TTC549 (cell line): ENCODE measurements around the gene PRRT1.
"Not testable (repeated sequence)": the region's sequence is repeated elsewhere in the genome, so short reads cannot be mapped to it uniquely, and the experiment has no call there.

Experiments
- FAIRE-seq: peaks from 2 replicates; lab custom pipeline; 2012; peaks lifted over from hg19 to GRCh38; lab: Jason Lieb, UNC

Gene PRRT1

DNA sequence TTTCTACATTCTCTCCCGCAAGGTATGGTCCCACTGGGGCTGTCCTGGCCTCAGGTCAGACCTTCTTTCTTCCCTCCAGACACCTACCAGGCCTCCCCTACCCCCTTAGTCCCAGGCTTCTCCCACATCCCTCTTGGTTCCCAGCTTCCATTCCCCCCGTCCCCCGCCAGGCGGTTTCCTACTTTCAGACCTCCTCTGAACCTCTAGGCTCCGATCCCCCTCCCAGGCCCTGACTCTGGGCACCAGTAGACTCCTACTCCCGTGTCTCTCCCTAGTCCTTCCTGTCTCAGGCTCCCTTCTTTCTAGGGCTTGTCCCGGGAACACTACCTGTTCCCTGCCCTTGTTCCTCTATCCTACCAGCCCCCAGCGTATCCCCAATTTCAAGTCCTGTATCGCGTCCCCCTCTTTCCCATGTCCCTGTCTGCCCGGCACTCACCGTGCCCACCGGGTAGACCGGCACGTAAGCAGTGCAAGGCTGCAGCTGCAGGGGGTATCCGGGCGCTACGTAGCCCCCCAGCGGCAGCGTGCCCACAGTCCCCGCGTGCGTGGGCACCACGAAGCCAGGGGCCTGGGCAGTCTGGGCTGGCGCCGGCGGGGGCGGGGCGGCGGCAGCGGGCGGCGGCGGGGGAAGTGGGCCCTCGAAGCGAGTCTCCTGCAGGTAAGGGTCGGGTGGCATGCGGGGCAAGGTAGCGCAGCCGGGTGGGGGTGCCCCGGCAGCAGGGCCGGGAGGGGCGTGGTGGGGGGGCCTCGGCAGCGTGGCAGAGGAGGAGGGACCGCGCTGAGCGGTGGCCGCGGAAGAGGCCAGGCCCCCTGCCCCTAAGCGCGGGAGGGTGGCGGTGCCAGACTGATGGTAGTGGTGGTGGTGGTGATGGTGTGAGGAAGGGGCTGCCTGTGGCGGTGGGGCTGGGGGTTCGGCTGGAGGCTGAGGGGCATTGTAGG is 1.5 kb downstream of the PRRT1 start:
- FAIRE-seq, result no peak

DNA sequence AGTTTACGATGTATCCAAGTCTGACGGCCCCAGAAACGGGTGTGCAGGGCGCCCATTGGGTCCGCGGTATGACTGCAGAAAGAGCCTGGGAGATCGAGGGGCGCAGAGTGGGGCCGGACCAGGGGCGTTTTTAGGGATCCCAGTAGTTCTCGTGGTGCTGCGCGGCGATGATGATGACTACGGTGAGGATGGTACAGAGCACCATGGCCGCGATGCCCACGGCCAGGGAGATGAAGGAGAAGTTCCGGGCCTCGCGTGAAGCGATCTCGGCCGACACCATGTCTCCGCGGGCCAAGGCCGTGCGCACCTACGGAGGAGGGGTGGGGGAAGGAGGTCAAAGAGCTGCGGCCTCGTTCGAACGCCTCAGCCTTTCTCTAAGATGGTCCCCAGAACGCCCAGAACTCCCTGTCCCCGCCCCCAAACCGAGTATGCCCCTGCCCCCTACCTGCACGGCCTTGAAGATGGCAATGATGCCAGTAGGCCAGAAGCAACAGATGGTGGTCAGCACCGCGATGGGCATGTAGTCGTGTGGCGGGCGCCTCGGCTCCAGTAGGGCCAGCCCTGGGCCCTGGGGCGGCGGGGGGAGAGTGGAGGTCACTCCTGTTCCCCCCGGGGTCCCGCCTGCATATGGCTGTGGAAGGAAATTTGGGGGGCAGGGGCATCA is 2.5 kb downstream of the PRRT1 start:
- no peak for FAIRE-seq

DNA sequence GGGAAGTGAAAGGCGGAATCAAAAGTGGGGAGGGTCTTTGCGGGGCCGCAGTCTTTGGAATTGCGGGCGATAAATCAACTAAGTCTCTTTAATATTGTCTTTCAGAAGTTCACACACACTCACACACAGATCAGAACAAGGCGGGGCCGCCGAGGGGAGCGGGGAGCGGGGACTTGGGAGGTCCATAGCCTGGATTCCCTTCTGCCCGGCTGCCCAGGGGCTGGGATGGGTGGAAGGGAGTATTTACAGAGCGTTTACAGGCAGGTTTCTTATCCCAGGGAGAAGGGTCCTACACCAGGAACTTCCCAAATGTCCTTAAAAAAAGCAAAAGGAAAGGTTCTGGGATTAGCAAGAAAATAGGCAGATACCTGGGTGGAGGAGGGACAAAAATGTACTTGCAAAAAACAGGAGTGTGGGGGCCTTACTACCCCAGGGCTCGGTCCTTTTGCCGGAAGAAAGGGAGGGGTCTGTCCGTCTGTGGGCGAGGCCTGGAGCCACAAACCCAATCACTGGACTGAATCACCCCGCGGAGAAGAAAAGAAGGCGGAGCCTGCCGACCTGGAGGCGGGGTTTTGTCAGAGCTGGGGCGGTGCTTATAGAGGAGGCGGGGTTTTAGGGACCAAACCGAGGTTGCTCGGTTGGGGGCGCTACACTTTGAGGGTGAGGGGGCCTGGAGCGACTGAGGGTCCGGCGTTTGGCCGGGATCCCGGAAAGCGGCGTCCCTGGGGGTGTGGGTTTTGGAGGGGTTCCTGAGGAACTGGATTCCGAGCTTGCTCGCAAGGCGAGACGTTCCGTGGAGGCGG is 3.2 kb downstream of the PRRT1 start:
- no peak for FAIRE-seq

GRCh38 chr6:32147401-32148132 is 4.2 kb downstream of the PRRT1 start:
- FAIRE-seq, result no peak

DNA sequence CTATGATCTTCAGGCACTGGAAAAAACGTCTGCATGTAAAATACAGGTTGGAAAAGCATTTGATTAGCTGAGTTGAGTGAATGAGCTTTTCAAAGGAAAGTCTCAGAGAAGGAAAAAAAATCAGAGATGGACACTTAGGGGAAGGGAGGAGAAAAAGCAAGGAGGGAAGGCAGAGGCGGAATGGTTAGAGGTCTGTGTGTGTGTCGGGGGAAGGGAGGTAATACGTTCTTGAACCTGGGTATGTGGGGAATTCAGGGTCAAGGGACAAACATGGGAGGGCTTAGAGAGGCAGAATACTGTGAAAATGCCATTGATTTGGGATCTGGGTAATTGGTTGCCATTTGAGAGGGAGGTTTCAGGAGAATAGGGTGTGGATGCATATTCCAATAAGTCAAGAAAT is 5.1 kb downstream of the PRRT1 start:
- no peak for FAIRE-seq

DNA sequence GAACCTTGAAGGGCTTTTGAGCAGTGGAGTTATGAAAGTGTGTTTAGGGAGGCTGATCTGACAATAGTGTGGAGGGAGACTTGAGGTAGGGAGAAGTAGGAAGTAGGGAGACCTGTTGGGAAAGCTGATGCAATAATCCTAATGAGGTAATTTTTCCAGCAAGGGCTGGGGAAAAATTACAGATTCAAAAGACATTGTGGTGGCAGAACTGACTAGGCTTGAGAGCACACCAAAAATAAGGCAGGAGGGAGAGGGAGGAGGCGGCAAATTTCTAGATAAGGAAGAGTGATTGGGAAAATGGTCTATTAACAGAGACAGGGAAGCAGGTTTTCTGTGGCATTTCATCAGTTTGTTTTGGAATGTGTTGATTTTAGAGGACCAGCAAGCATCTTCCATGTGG is 5.5 kb downstream of the PRRT1 start:
- no peak for FAIRE-seq

DNA sequence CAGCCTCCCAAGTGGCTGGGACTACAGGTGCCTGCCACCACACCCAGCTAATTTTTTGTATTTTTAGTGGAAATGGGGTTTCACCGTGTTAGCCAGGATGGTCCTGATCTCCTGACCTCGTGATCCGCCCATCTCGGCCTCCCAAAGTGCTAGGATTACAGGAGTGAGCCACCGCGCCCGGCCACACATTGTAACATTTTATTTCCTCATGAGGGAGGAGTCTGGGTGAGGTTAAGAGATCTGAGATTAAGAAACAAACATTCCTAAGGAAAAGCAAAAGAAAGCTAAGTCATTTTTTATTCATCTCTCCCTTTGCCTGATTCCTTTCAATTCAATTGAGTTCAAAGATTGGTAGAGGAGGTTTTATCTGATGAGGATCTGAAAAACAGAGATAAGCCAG is 7.5 kb downstream of the PRRT1 start:
- FAIRE-seq, result not testable (repeated sequence)

- no peak for FAIRE-seq
These were observed 11.2 kb downstream of the PRRT1 start for GRCh38 chr6:32140420-32141046.

GRCh38 chr6:32139590-32139989 is 12.1 kb downstream of the PRRT1 start:
- FAIRE-seq, result no peak

DNA sequence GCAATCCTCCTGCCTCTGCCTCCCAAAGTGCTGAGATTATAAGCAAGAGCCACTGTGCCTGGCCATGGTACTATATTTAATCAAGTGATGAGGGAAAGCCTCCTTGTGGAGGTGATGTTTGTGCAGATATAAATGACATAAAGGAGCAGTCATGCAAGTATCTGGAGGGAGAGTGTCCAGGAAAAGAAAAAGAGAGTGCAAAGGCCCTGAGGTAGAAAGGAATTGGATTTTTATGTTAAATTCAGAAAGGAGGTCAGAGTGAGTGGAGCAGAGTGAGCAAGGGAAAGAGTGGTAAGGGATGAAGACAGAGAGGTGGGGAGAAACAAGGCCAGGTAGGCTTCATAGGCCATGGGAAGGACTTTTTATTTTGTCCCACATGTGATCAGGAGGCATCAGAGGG is 14.3 kb downstream of the PRRT1 start:
- FAIRE-seq, result no peak

- FAIRE-seq, result no peak
These were observed 18.0 kb downstream of the PRRT1 start for GRCh38 chr6:32133786-32134185.

DNA sequence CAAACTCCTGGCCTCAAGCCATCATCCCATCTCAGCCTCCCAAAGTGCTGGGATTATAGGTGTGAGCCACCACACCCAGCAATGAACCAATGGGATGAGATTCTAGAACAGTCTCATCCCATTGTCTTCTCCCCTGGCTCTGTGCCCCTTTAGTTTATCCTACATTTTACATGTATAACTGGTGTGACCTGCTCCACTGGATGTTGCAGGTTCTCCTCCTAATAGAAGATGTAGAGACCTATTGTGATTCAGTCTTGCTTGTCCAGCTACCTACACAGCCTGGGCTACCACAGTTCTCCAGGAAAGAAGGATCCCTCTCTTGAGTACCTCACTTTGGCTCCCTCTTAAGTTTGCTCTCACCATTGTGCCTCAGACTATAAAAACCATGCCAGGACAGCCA is 19.6 kb downstream of the PRRT1 start:
- no peak for FAIRE-seq

DNA sequence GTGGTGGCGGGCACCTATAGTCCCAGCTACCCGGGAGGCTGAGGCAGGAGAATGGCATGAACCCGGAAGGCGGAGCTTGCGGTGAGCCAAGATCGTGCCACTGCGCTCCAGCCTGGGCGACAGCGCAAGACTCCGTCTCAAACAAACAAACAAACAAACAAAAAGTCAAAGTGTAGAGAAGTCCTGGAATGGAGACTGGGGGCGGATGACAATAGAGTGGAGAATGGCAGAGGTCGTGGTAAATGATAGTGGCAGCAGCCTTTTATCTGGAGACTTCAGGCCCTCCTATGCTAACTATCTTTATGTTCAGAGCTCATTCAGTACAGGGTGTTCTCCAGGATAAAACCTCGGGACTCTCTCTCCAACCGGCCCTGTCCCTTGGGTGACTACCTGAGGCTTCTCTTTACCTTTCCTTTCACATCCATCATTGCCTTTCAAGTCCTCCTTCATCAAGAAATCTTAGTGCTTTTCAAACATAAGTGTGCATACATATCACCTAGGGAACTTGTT is 20.2 kb downstream of the PRRT1 start:
- FAIRE-seq, result no peak

DNA sequence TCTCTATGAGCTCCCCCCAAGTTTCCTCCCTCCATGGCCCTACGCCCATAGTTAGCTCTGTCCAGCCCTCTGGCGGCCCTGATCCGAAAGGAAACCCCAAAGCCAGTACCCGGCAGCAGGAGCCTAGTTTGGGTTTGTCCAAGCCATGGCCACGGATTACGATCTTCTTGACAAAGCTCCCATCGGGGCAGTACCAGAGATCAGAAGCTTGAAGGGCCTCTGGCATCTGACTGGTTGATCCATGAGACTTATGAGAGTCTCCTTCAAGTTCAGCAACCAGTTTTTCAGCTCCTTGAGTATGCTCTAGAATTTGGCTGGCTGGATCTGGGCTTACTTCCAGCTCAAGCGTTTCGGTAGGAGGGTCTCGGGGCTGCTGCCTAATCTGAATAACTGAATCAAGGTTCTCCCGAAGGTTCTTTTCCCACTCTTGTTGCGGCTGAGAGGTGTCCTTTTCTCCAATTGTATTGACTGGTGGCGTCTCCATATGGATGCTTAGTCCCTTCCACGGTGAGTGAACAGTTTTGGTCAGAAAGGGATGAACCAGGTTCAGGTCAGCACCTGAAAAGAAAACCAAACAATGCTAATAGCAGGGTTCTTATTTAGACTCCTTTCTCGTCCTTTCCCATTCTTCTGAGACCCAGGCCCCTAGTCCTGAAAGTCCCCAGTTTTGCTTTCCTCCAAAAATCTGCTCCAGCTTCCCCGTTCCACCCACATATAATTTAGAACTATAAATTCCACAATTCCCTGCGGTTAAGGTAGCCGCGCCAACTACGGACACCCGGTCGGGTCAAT is 22.2 kb downstream of the PRRT1 start:
- no peak for FAIRE-seq

DNA sequence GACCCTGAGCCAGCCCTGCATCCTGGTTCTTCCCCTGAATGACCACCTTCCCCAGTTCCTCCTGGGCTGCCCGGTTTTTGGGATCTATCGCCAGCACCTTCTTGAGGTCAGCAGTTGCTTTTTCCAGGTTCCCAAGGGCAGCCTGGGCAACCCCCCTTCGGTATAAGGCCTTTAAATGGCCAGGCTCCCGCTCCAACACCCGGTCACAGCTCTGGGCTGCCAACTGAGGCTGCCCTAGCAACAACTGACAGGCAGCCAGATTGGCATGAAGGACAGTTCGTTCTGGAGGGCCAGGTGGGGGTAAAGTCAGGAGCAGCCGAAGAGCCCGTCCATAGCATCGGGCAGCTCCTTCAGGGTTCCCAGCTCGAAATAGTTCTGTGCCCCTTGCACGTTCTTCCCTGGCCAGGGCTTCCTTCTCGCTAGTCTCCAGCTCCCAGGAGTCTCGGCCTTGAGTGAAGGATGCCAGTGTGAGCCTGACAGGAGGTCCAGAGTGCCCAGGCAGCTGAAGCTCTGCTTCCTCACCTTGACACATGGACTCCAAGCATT is 22.9 kb downstream of the PRRT1 start:
- FAIRE-seq, result no peak

DNA sequence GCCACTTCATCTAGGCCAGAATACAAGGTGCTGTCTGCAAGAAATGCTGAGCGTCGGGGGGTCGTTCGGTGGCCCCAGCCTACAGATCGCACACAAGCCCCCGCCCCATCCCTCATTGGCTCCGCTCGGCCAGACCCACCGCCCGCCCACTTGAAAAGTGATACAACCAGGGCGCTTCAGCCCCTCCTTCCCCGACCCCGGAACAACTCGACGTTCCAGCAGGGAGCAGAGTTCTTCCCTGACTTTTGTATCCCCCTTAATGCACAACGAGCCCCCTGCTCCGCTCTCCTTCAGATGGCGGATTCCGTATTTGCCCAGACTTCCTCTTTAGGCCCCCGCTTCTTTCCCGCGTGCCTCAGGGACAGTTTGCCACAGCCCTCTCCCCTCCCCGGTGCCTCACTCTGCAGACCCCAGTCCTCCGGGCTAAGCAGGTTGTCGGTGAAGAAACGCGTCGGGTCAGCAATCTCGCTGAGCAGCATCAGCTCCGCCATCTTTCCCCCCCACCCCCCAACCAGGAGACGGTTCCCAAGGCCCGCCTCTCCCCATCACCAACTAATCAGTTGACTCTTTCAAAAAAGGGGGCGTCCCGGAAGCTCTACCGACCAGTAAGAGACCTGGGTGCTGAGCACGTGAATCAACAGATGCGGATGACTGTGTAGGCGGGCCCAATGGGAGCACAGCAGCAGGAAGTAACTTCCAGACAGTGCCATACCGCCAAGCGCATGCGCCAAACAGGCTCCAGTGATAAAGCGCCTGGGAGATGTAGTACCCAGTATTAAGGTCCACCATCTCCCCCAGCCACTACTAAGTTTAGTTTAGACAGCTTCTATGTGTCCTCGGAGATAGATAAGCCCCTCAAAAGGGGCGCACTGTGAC is 23.8 kb downstream of the PRRT1 start, which contains the start of gene ATF6B:
Gene ATF6B, minus strand, starts transcription at position 530 of the 876 bp plus-strand sequence. Its CDS starts 39 bp downstream, at position 491.
- FAIRE-seq, result peak; percentile 89

DNA sequence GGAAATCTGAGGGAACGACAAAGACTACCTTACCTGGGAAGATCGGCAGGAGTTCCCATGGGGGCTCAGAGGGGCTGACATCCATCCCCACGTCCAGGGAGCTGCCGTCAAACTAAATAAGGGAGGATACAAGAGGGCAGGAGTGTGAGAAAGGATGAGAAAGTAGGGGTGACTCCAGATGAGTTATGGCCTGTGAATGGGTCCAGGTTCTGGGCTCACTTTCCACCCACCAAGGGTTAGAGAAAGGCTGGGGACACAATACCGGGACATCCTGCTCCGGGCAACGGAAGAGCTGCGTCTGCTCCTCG is 24.4 kb downstream of the PRRT1 start:
- FAIRE-seq, result no peak

DNA sequence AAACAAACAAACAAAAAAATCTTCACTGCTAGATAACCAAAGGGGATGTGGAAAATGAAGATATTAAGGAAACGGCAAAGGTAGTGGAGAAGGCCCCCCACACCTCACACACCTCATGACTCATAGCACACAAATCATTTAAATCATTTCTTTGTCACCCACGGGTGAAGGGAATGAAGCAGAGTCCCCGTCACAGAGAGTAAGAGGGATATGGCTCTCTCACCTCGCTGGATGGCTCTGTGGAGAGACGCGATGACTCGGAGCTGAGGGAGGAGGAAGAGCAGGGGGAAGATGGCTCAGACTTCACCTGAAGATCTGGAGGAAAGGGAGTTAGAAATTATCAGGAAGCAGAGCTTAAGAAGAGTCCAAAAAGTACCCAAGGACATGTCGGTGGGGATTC is 24.9 kb downstream of the PRRT1 start:
- FAIRE-seq, result no peak

- no peak for FAIRE-seq
These were observed 28.1 kb downstream of the PRRT1 start for GRCh38 chr6:32123681-32124080.
